T-helper 1 cell treated with Interleukin-12 subunit alpha and Interleukin-12 subunit beta and Interleukin-4 antibody, amounts not matched to agents 30 ng/mL and 1 ng/mL, for 36 hours (primary cell): ENCODE data around the gene SLC22A14. TPM values are rescaled to one million over a fixed set of nuclear protein-coding genes. Genes with fewer than 3 reads are reported as not detected.
"Not testable (repeated sequence)": the region's sequence is repeated elsewhere in the genome, so short reads cannot be mapped to it uniquely, and the experiment has no call there.

Experiments used
- intact Hi-C: fragments of 100-400 bp; cut with micrococcal nuclease; formaldehyde crosslinking; loops from one replicate; pipeline ENCODE4 v1.15.1; 2024
- total RNA-seq: library from RNA; stranded (reverse); gene quantifications from 2 replicates; pipeline ENCODE4 v1.2.3, GENCODE V29; 2022

Gene SLC22A14
- not detected in 2 replicates for total RNA-seq

- intact Hi-C loops, result no loop called here
Observed at GRCh38 chr3:38281895-38282686, at the start of gene SLC22A14. Gene SLC22A14 (plus strand): TSS chr3:38282294. CDS start chr3:38306027, 23,733 bp downstream.

GRCh38 chr3:38232701-38233100 is 49.4 kb upstream of the SLC22A14 start:
- intact Hi-C loops, result no loop called here

GRCh38 chr3:38235466-38235865 is 46.6 kb upstream of the SLC22A14 start:
- intact Hi-C loops, result no loop called here

- intact Hi-C loops, result no loop called here
Observed at GRCh38 chr3:38238416-38239008, 43.6 kb upstream of the SLC22A14 start.

- intact Hi-C loops, result not testable (repeated sequence)
Observed at GRCh38 chr3:38242812-38243211, 39.3 kb upstream of the SLC22A14 start.

- intact Hi-C loops, result no loop called here
Observed at GRCh38 chr3:38245930-38246329, 36.2 kb upstream of the SLC22A14 start.

GRCh38 chr3:38247366-38248035 is 34.6 kb upstream of the SLC22A14 start:
- intact Hi-C loops, result no loop called here

- intact Hi-C loops, result no loop called here
Observed at GRCh38 chr3:38250198-38250597, 31.9 kb upstream of the SLC22A14 start.

- intact Hi-C loops, result no loop called here
Observed at GRCh38 chr3:38251197-38251596, 30.9 kb upstream of the SLC22A14 start.

GRCh38 chr3:38253704-38254103 is 28.4 kb upstream of the SLC22A14 start:
- intact Hi-C loops, result no loop called here

- intact Hi-C loops, result loop anchor here (5.0 kb wide), 2 partner anchors 118 to 138 kb away; partner anchors contain the start of genes ACAA1 and MYD88
Observed at GRCh38 chr3:38254872-38255271, 27.2 kb upstream of the SLC22A14 start.

- intact Hi-C loops, result loop anchor here (5.0 kb wide), 2 partner anchors 118 to 138 kb away; partner anchors contain the start of genes ACAA1 and MYD88
Observed at GRCh38 chr3:38255627-38256026, 26.5 kb upstream of the SLC22A14 start.

- intact Hi-C loops, result loop anchor here (5.0 kb wide), 2 partner anchors 120 to 140 kb away; partner anchors contain the start of genes ACAA1 and MYD88
Observed at GRCh38 chr3:38257583-38257982, 24.5 kb upstream of the SLC22A14 start.

GRCh38 chr3:38260474-38260873 is 21.6 kb upstream of the SLC22A14 start:
- intact Hi-C loops, result no loop called here

GRCh38 chr3:38264353-38264771 is 17.7 kb upstream of the SLC22A14 start:
- intact Hi-C loops, result no loop called here

- intact Hi-C loops, result no loop called here
Observed at GRCh38 chr3:38264779-38265178, 17.3 kb upstream of the SLC22A14 start.

- intact Hi-C loops, result no loop called here
Observed at GRCh38 chr3:38265604-38266307, 16.3 kb upstream of the SLC22A14 start, which contains the start of gene SLC22A13. Gene SLC22A13 (plus strand): TSS chr3:38265812. CDS start chr3:38265861, 49 bp downstream.

- intact Hi-C loops, result no loop called here
Observed at GRCh38 chr3:38266810-38267209, 15.3 kb upstream of the SLC22A14 start.

- intact Hi-C loops, result no loop called here
Observed at GRCh38 chr3:38267662-38268061, 14.4 kb upstream of the SLC22A14 start.

GRCh38 chr3:38268087-38268486 is 14.0 kb upstream of the SLC22A14 start:
- intact Hi-C loops, result no loop called here

GRCh38 chr3:38268522-38268921 is 13.6 kb upstream of the SLC22A14 start:
- intact Hi-C loops, result no loop called here
